ENCODE results near the gene ARFGEF2. TPM values are rescaled to one million over a fixed set of nuclear protein-coding genes. Genes with fewer than 3 reads are reported as not detected.

ARFGEF2 gene
- total RNA-seq, 1 donor from 2014 or later = 83.8 TPM

Small RNAs within 50 kb of the gene (small RNA-seq; reads per million reads assigned to genes)
- gene SNAP23P1 (ENCODE audit: low replicate concordance) = not detected

Other genes starting within 250 kb of the ARFGEF2 start
- gene PREX1, start 93.7 kb upstream of the ARFGEF2 start, total RNA-seq = 29.4 TPM
- gene CSE1L, start 124.6 kb downstream of the ARFGEF2 start, total RNA-seq = 70.9 TPM